ENCODE measurements around the gene TSPO2.

Gene TSPO2

DNA sequence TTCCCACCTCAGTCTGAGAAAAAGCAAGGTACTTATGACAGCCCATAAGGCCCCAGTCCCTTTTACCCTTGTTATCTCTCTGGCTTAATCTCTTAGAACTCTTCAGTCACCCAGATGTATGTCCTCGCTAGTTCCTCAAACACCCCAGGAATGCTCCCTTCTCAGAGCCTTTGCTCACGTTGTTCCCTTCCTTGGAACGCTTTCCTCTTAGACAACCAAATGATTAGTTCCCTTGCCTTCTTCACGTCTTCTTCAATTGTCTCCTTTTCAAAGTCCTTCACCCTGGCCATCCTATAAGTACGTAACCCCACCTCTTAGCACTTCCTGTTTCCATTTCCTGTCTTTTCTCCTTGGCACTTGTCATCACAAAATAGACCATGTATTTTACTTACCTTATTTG, 9.6 kb downstream of the TSPO2 start:
- DNase-seq (ENCODE audit: low read depth) = no peak

GRCh38 chr6:41053041-41053440, 10.8 kb downstream of the TSPO2 start, which contains the start of gene APOBEC2:
TSS of gene APOBEC2 (plus strand) at chr6:41053202. CDS start at chr6:41053348, 146 bp downstream.
- DNase-seq (ENCODE audit: low read depth) = no peak

DNA sequence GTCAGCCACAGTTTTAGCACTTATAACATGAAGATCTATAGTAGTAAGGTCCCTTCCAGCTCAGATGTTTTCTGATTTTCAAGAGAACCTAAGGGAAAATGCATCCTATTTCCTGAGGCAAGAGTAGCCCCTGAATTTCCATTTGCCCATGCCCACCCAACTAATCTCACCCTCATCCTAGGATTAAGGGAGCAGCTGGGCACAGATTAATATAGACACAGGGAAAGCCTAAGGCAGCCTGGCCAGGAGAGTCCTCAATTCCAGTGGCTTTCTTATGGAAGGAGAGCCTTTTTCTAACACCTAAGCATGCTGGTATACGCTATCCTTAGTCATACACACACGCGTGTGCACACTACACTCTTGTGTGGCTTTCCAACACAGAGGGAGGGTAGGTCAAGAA, 12.2 kb downstream of the TSPO2 start:
- DNase-seq (ENCODE audit: low read depth) = no peak

DNA sequence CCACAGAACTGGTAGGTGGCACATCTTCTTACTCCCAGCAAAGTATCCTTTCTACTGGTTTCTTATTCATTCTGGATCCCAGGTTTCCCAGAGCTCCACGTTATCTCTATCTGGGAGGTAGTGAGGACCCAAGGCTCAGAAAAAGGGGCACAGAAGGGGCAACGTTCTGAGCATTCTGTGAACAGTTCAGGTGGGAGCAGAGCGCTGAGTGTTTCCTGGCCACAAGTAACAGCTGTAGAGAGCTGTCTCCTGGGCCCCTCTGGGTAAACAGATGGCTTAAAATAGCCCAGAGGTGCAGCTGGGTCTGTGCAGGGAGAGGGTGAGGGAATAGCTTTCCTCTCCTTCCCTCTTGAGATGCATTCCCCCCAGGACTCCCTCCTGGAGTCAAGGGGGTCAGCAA, 12.9 kb downstream of the TSPO2 start:
- no peak for DNase-seq (ENCODE audit: low read depth)

GRCh38 chr6:41056768-41057490, 14.7 kb downstream of the TSPO2 start:
- no peak for DNase-seq (ENCODE audit: low read depth)

GRCh38 chr6:41058783-41059181, 16.5 kb downstream of the TSPO2 start:
- DNase-seq (ENCODE audit: low read depth) = no peak

DNA sequence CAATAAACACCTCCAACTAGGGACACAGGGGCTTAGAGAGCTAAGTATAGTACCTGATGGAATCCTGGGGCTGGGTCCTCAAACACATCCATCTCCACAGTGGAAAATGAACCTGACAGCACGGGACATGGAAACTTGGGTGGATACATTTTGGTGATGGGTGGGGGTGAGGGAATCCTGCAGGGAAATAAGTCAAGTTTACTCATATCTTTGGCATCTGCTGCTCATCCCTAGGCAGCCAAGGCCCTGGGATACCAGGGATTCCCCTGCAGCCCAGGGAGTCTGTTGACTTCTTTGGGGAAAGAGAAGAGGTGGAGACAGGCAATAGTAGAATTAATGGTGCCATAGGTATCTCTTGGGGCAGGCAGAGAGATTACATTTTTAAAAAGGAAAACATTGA, 17.3 kb downstream of the TSPO2 start:
- no peak for DNase-seq (ENCODE audit: low read depth)

GRCh38 chr6:41061196-41061726, 19.0 kb downstream of the TSPO2 start:
- DNase-seq (ENCODE audit: low read depth) = no peak

DNA sequence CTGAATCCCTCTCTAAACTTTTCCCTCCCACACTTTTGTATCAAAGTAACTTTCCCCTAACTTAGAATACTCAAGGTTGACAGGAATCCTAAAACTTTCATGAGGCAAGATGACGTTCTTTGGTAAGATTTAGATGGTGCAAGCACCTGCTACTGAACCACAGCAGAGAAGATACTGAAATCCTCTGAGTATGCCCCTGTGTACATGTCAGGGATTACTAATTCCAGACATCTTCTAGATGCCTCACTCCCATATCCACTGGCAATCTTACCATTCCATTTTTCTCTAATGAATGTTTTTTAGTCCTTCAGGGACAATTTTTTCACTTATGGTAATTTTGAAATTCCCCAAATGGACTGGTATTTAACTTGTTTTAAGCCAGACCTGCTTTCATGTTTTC, 19.8 kb downstream of the TSPO2 start:
- no peak for DNase-seq (ENCODE audit: low read depth)

GRCh38 chr6:41063884-41064285, 21.6 kb downstream of the TSPO2 start:
- no peak for DNase-seq (ENCODE audit: low read depth)

GRCh38 chr6:41064841-41065240, 22.6 kb downstream of the TSPO2 start:
- no peak for DNase-seq (ENCODE audit: low read depth)

- DNase-seq (ENCODE audit: low read depth) = no peak
Measured at GRCh38 chr6:41065550-41066026, 23.3 kb downstream of the TSPO2 start.

DNA sequence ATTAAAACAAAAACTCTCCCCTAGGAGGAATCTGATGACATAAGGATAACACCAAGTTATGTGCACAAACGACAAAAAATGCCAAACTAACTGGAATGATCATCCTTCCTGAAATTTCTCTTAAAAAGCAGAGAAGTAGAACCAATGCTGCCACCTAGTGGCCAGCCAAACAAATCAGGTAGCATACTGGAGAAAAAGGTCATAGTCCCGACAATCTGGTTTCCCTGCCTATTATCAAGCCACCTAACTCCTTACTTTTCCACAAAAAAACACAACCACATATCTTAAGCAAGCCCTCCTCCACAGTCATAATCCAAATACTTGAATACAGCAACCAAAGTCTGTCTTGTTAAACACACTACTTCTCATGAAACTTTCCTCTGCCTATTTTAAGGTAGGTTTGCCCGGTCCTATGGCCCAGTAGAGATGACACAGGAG, 24.6 kb downstream of the TSPO2 start:
- DNase-seq (ENCODE audit: low read depth) = peak; percentile 37

DNA sequence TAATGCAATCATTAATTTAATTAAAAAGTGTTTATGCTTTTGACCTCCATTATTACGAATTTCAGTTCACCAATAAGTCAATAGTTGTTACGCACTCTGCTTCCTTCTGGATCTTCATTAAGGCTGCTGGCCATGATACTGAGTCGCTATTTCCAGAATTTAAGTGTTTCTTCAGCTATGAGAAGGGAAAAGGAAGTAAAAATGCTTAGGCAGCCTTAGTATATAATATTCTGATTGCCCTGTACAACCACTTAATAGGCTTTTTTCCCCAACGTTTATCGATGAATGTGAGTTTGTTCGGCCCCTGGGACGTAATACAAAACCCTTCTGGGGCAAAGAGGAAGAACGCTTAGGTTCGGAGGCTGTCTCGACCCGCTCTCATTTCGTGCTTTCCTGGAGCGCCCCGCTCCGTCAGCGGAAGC, 29.2 kb downstream of the TSPO2 start:
- no peak for DNase-seq (ENCODE audit: low read depth)

GRCh38 chr6:41071923-41072835, 29.9 kb downstream of the TSPO2 start, which contains the start of gene OARD1:
TSS of gene OARD1 (minus strand) at chr6:41072356. CDS start at chr6:41071634, 722 bp downstream.
- peak; percentile 99 for DNase-seq (ENCODE audit: low read depth)

DNA sequence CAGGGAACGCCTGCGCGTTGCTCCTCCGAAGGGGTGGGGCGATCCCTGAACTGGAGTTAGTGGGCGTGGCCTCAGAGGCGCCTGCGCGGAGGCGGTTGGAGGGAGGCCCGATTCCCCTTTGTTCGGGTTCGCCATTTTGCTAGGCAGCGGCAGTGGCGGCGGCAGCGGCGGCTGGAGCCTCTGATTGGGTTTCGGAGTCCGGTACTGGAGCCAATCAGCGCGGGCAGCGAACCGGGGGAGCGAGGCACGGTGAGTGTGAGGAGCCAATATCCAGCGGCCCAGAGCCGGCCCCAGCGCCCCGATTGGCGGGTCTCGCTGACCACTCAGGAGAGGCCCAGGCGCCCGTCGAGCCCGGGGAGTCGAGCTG, 30.6 kb downstream of the TSPO2 start, which contains the start of gene NFYA:
TSS of gene NFYA (plus strand) at position 139 of the 367 bp plus-strand sequence. CDS start 6,116 bp downstream, outside the sequence.
- DNase-seq (ENCODE audit: low read depth) = peak; percentile 100

DNA sequence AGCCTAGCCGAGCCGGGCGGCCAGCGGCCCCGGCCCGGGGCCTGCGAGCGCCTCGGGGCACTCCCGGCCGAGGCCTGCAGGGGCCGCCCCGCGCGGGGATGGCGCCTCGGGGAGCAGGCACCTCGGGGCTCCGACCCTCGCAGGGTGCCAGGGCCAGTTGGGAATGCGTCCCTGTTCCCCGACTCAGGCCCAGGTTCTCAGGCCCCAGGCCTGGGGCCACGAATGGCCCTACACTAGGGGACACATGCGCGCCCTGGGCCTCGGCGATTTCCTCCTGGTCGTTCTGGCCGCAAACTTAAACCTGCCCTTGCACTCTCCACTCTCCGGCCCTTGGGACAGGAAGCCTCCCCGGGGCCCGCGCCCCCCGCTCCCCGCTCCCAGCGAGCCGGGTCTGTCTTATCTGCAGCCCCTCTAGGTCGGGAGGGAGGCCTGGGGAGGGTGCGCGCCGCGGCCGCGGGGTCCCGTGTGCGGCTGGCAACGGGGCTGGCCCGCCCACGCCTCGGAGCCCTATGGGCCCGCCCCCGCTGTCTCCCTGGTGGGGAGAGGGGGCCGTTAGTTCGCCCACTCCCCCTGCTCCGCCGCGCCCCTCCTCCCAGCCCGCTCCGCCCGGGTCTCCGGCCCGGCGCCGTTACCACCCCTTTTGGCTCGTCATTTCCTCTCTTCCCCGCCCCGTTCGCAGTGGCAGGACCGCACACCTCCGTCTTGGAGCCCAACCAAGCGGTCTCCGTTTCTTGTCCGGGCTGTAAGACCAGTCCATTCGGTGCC, 31.1 kb downstream of the TSPO2 start:
- DNase-seq (ENCODE audit: low read depth) = peak; percentile 70

DNA sequence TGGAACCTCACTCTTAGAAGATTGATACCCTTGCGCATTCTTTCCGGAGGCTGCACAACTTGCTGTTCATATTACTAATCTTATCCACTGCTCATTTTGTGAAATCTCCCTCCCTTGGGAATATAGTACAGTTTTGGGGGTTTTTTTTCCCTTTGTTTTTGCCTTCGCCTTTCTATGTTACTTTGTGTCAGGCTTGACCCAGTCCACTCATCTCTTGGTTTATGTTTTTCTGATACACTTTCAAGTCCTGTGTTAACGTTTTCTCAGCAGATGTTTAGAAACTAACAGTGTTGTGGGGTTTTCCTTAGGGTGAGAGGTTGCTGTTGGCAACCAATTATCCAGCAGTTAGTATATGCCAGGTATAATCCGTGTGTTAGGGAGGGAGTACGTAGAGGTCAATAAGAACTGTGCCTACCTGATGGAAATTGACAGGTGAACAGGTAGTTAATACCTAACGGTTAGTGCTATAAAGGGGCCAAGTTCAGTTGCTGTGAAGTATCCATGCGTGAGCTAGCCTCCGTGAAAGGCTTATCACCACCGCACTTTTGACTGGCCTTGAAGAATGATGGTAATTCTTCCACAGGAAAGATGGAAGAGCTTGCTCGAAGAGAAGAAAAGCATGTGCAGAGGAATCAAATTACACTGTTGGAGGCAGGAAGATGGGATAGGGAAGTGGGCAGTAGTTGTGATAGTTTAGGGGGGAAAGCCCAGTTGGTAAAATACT, 31.9 kb downstream of the TSPO2 start:
- DNase-seq (ENCODE audit: low read depth) = no peak

GRCh38 chr6:41074692-41075436, 32.6 kb downstream of the TSPO2 start:
- DNase-seq (ENCODE audit: low read depth) = no peak

Measured in activated T-helper 1 cell treated with Interleukin-2 at 50 U/mL for 16 hours (primary cell).